H9 (cell line): Measurements from ENCODE around the gene DSP. TPM values are rescaled to one million over a fixed set of nuclear protein-coding genes. Genes with fewer than 3 reads are reported as not detected.

ENCODE experiments used
- DNase-seq: peaks from one replicate; pipeline ENCODE4 v3.0.0-alpha.2; 2017
- H2AFZ ChIP-seq: one replicate; pipeline ENCODE4 v1.6.1; 2013; ENCODE audit warnings: mild to moderate bottlenecking, low read length, control low read depth, moderate library complexity
- H2AK5ac ChIP-seq: 2 replicates; pipeline ENCODE4 v1.6.1; 2013; ENCODE audit warnings: low read length, control low read depth, mixed read lengths; ENCODE audit not compliant: insufficient read length
- H2BK120ac ChIP-seq: one replicate; pipeline ENCODE4 v1.6.1; 2013; ENCODE audit warnings: low read depth, mild to moderate bottlenecking, low read length, control low read depth, inconsistent platforms; ENCODE audit not compliant: poor library complexity, severe bottlenecking
- H2BK12ac ChIP-seq: 2 replicates; pipeline ENCODE4 v1.6.1; 2013; ENCODE audit warnings: low read length, control low read depth, mixed read lengths, low read depth; ENCODE audit not compliant: insufficient read length
- H2BK15ac ChIP-seq: 2 replicates; pipeline ENCODE4 v1.6.1; 2013; ENCODE audit warnings: low read depth, low read length, control low read depth
- H2BK20ac ChIP-seq: one replicate; pipeline ENCODE4 v1.6.1; 2013; ENCODE audit warnings: low read depth, mild to moderate bottlenecking, low read length, control low read depth, inconsistent platforms; ENCODE audit not compliant: poor library complexity, severe bottlenecking
- H2BK5ac ChIP-seq: 2 replicates; pipeline ENCODE4 v1.6.1; 2013; ENCODE audit warnings: low read length, control low read depth, mixed read lengths; ENCODE audit not compliant: insufficient read length
- H3K14ac ChIP-seq: 2 replicates; pipeline ENCODE4 v1.6.1; 2013; ENCODE audit warnings: low read length, control low read depth; ENCODE audit not compliant: insufficient read depth
- H3K18ac ChIP-seq: 2 replicates; pipeline ENCODE4 v1.6.1; 2013; ENCODE audit warnings: low read depth, mild to moderate bottlenecking, mixed read lengths, low read length, control low read depth; ENCODE audit not compliant: insufficient read length
- H3K23ac ChIP-seq: 2 replicates; pipeline ENCODE4 v1.6.1; 2013; ENCODE audit warnings: low read length, control low read depth, mixed read lengths, low read depth; ENCODE audit not compliant: insufficient read length
- H3K23me2 ChIP-seq: 2 replicates; pipeline ENCODE4 v1.6.1; 2013; ENCODE audit warnings: low read depth, mild to moderate bottlenecking, mixed read lengths, low read length, control low read depth; ENCODE audit not compliant: insufficient read length, poor library complexity, severe bottlenecking
- H3K27ac ChIP-seq: 2 replicates; pipeline ENCODE4 v1.5.1; 2013; ENCODE audit warnings: low read length, control low read depth, mixed read lengths, low read depth; ENCODE audit not compliant: insufficient read length
- H3K27me3 ChIP-seq: 2 replicates; pipeline ENCODE4 v1.6.1; 2013; ENCODE audit warnings: low read length, control low read depth, inconsistent platforms; ENCODE audit not compliant: insufficient read depth
- H3K4ac ChIP-seq: 2 replicates; pipeline ENCODE4 v1.6.1; 2013; ENCODE audit warnings: low read depth, mild to moderate bottlenecking, control low read depth, inconsistent platforms, low read length, moderate library complexity
- H3K4me1 ChIP-seq: 2 replicates; pipeline ENCODE4 v1.6.1; 2013; ENCODE audit warnings: low read length, control low read depth, inconsistent platforms; ENCODE audit not compliant: insufficient read depth
- H3K4me2 ChIP-seq: 2 replicates; pipeline ENCODE4 v1.6.1; 2013; ENCODE audit warnings: low read length, control low read depth, mixed read lengths; ENCODE audit not compliant: insufficient read length, insufficient read depth
- H3K56ac ChIP-seq: 2 replicates; pipeline ENCODE4 v1.6.1; 2013; ENCODE audit warnings: low read depth, mild to moderate bottlenecking, mixed read lengths, low read length, control low read depth; ENCODE audit not compliant: insufficient read length
- H3K79me1 ChIP-seq: 2 replicates; pipeline ENCODE4 v1.6.1; 2013; ENCODE audit warnings: low read depth, mild to moderate bottlenecking, moderate library complexity, low read length, control low read depth, inconsistent platforms; ENCODE audit not compliant: insufficient read depth, poor library complexity, severe bottlenecking
- H3K79me2 ChIP-seq: 2 replicates; pipeline ENCODE4 v1.6.1; 2013; ENCODE audit warnings: low read length, control low read depth, inconsistent platforms; ENCODE audit not compliant: insufficient read depth
- H3K9ac ChIP-seq: 2 replicates; pipeline ENCODE4 v1.6.1; 2013; ENCODE audit warnings: low read length, control low read depth, mixed read lengths; ENCODE audit not compliant: insufficient read length; ENCODE audit errors: extremely low read depth
- H3K9me3 ChIP-seq: one replicate; pipeline ENCODE4 v1.6.1; 2013; ENCODE audit warnings: low read depth, low read length, inconsistent platforms; ENCODE audit not compliant: control insufficient read depth
- H3T11ph ChIP-seq: one replicate; pipeline ENCODE4 v1.6.1; 2013; ENCODE audit warnings: mild to moderate bottlenecking, low read length, control low read depth, inconsistent platforms
- H4K20me1 ChIP-seq: one replicate; pipeline ENCODE4 v1.6.1; 2013; ENCODE audit not compliant: control insufficient read depth, insufficient read length, insufficient read depth
- H4K5ac ChIP-seq: 2 replicates; pipeline ENCODE4 v1.6.1; 2013; ENCODE audit warnings: low read depth, mild to moderate bottlenecking, mixed read lengths, low read length, control low read depth; ENCODE audit not compliant: insufficient read length
- H4K8ac ChIP-seq: replicated peaks from 2 replicates; pipeline ENCODE4 v1.6.1; 2013; ENCODE audit warnings: low read length, control low read depth, mixed read lengths, low read depth; ENCODE audit not compliant: insufficient read length
- H4K91ac ChIP-seq: 2 replicates; pipeline ENCODE4 v1.6.1; 2013; ENCODE audit warnings: low read depth, mild to moderate bottlenecking, moderate library complexity, mixed read lengths, low read length, control low read depth; ENCODE audit not compliant: insufficient read length
- H3K27ac Mint-ChIP-seq, 3 experiments: 2 replicates in 2 of 3; 3 replicates in 1 of 3; pipeline ENCODE4 v1.8.0; 2020 to 2021; ENCODE audit warnings: mixed read lengths in 3 of 3, mild to moderate bottlenecking in 1 of 3, moderate library complexity in 1 of 3
- H3K27me3 Mint-ChIP-seq: 2 replicates; pipeline ENCODE4 v1.8.0; 2021; ENCODE audit warnings: low read depth, mild to moderate bottlenecking, moderate library complexity, mixed read lengths
- H3K36me3 Mint-ChIP-seq, 3 experiments: 2 replicates in 2 of 3; 3 replicates in 1 of 3; pipeline ENCODE4 v1.8.0; 2020 to 2021; ENCODE audit warnings: low read depth in 3 of 3, mixed read lengths in 3 of 3; ENCODE audit not compliant: insufficient read depth in 1 of 3
- H3K4me1 Mint-ChIP-seq, 2 experiments: 2 replicates each; pipeline ENCODE4 v1.8.0; 2020; ENCODE audit warnings: mixed read lengths in 2 of 2
- H3K4me3 Mint-ChIP-seq, 2 experiments: 2 replicates in 1 of 2; 3 replicates in 1 of 2; pipeline ENCODE4 v1.8.0; 2020 to 2021; ENCODE audit warnings: mild to moderate bottlenecking in 2 of 2, mixed read lengths in 2 of 2, moderate library complexity in 1 of 2
- H3K9me3 Mint-ChIP-seq, 2 experiments: 2 replicates in 1 of 2; 3 replicates in 1 of 2; pipeline ENCODE4 v1.8.0; 2020; ENCODE audit warnings: mild to moderate bottlenecking in 2 of 2, mixed read lengths in 2 of 2, moderate library complexity in 1 of 2
- WGBS: extraction: QIAGEN DNeasy Blood & Tissue Kit; methylation state at CpG from one replicate; pipeline ENCODE4 v1.1.7; 2013; ENCODE audit warnings: missing lambda C conversion rate, low lambda C conversion rate, mixed read lengths; ENCODE audit not compliant: insufficient read length; ENCODE audit errors: extremely low coverage; 5-methylcytosine and 5-hydroxymethylcytosine counted together
- total RNA-seq: library from RNA; stranded (reverse); gene quantifications from 2 replicates; pipeline ENCODE4 v1.2.1, GENCODE V29; 2021
- TF ChIP-seq, protein P1 (sequence below): fragments of 200-600 bp; sonication (generic); conservative IDR thresholded peaks from 3 replicates; pipeline ENCODE4 v1.8.0; 2021; ENCODE audit warnings: antibody characterized with exemption, mild to moderate bottlenecking

DSP gene
- total RNA-seq, 1 experiment from 2014 or later = 48.9 TPM

DNA sequence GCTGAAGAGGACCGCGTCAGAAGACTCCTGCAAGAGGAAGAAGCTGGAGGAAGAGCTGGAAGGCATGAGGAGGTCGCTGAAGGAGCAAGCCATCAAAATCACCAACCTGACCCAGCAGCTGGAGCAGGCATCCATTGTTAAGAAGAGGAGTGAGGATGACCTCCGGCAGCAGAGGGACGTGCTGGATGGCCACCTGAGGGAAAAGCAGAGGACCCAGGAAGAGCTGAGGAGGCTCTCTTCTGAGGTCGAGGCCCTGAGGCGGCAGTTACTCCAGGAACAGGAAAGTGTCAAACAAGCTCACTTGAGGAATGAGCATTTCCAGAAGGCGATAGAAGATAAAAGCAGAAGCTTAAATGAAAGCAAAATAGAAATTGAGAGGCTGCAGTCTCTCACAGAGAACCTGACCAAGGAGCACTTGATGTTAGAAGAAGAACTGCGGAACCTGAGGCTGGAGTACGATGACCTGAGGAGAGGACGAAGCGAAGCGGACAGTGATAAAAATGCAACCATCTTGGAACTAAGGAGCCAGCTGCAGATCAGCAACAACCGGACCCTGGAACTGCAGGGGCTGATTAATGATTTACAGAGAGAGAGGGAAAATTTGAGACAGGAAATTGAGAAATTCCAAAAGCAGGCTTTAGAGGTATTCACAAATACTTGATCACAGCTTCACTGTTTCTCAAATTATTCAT lies 39.6 kb downstream of the DSP start:
- Histone ChIP-seq H3K14ac (no peak overlapping the region), H4K20me1 (no peaks in the 10 kb centered on the region), H2AFZ (no peak overlapping the region), H4K5ac (no peak overlapping the region), H3K4me2 (no peak overlapping the region), H3K79me1 (no peaks in the 10 kb centered on the region), H3K56ac (no peak overlapping the region), H2AK5ac (no peak overlapping the region), H3K27me3 (no peaks in the 10 kb centered on the region), H3K23me2 (no peaks in the 10 kb centered on the region), H2BK5ac (no peak overlapping the region), H3K27ac (no peak overlapping the region), H2BK120ac (no peak overlapping the region), H3K4me1 (no peaks in the 10 kb centered on the region), H3K4ac (no peak overlapping the region), H3K9me3 (no peaks in the 10 kb centered on the region), H2BK15ac (no peak overlapping the region), H3T11ph (no peak overlapping the region), H3K9ac (no peak overlapping the region), H4K91ac (no peak overlapping the region), H2BK20ac (no peak overlapping the region), H2BK12ac (no peak overlapping the region), H3K23ac (no peak overlapping the region), H3K18ac (no peak overlapping the region), H3K79me2 (no peaks in the 10 kb centered on the region), H4K8ac (no peak overlapping the region)
- Mint-ChIP-seq H3K4me3 (no peak overlapping the region), H3K36me3 (peaks cover 15 to 58% (median 38%) of the 10 kb centered on the region in 3 experiments; a peak in 6 of 7 replicates), H3K9me3 (no peaks in the 10 kb centered on the region), H3K27me3 (no peaks in the 10 kb centered on the region), H3K4me1 (no peaks in the 10 kb centered on the region), H3K27ac (no peak overlapping the region)
- WGBS = no CpG with 5 or more reads among the region's 14 CpGs
- TF ChIP-seq, protein P1, sequence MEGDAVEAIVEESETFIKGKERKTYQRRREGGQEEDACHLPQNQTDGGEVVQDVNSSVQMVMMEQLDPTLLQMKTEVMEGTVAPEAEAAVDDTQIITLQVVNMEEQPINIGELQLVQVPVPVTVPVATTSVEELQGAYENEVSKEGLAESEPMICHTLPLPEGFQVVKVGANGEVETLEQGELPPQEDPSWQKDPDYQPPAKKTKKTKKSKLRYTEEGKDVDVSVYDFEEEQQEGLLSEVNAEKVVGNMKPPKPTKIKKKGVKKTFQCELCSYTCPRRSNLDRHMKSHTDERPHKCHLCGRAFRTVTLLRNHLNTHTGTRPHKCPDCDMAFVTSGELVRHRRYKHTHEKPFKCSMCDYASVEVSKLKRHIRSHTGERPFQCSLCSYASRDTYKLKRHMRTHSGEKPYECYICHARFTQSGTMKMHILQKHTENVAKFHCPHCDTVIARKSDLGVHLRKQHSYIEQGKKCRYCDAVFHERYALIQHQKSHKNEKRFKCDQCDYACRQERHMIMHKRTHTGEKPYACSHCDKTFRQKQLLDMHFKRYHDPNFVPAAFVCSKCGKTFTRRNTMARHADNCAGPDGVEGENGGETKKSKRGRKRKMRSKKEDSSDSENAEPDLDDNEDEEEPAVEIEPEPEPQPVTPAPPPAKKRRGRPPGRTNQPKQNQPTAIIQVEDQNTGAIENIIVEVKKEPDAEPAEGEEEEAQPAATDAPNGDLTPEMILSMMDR = no peak
- DNase-seq = no peak
